Activated CD4-positive, CD25-positive, alpha-beta regulatory T cell treated with anti-CD3 and anti-CD28 coated beads, Interleukin-2, amount 50 U/mL, for 24 hours (primary cell): ENCODE data around the gene TBC1D12.
"Not testable (repeated sequence)": the region's sequence is repeated elsewhere in the genome, so short reads cannot be mapped to it uniquely, and the experiment has no call there.

Experiments used
- ATAC-seq, 2 donors: fragments of 150-1000 bp; cut with Tn5 transposase; one replicate each; pipeline ENCODE4 v1.10.0; 2021; ENCODE audit warnings: mild to moderate bottlenecking in 1 of 2, moderate library complexity in 1 of 2

Gene TBC1D12

GRCh38 chr10:94546049-94546900 is 143.9 kb downstream of the TBC1D12 start:
- ATAC-seq: peak; percentile 4 to 14

DNA sequence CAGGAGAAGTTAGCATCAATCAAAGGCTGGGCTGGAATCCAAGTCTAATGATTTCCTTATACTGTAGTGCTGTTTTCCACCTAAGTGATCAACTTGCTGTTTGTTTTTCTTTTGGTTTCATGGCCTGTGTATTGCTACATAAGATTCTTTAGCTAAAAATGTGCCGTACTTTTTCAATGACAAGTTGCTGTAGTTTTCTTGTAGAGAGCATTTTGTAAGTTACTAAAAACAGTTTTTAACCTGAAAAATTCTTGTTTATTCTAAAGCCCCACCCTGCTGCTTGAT is 144.5 kb downstream of the TBC1D12 start:
- ATAC-seq: no peak

- no peak for ATAC-seq
Measured at GRCh38 chr10:94549221-94549620, 146.9 kb downstream of the TBC1D12 start.

- not testable (repeated sequence) for ATAC-seq
Measured at GRCh38 chr10:94567714-94568307, 165.5 kb downstream of the TBC1D12 start.

- no peak for ATAC-seq
Measured at GRCh38 chr10:94571081-94571480, 168.7 kb downstream of the TBC1D12 start.

DNA sequence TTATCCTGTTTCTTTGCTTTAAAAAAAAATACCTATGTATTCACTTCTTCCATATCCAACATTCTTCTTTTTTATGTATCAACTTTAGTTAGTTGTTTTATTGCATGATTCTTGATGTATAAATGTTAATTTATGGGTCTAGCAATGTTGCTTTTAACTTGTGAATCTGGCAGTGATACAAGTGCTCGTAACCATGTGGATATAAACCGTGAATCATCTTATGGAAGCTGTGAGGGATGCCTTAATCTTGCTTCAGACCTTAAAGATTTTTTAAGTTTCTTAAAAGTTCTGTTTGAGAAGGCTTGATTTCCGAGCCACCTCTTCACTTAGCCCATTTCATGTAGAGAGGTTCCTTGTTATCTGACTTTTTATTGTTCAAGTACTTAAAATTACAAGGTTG is 169.2 kb downstream of the TBC1D12 start:
- ATAC-seq: no peak

GRCh38 chr10:94578790-94579189 is 176.4 kb downstream of the TBC1D12 start:
- ATAC-seq: no peak

GRCh38 chr10:94583124-94583523 is 180.8 kb downstream of the TBC1D12 start:
- no peak for ATAC-seq
